NT2/D1 (cell line): ENCODE results near the gene CCNG2.

Source experiments
- SUZ12 ChIP-seq: IDR thresholded peaks from 2 replicates; pipeline ENCODE4 v1.6.1; 2011; ENCODE audit not compliant: insufficient read length, insufficient read depth; ENCODE audit errors: extremely low read depth
- YY1 ChIP-seq: IDR thresholded peaks from 2 replicates; pipeline ENCODE4 v1.6.1; 2011; ENCODE audit not compliant: insufficient read length, insufficient read depth
- ZNF274 ChIP-seq: IDR thresholded peaks from 2 replicates; pipeline ENCODE4 v1.6.1; 2011; ENCODE audit warnings: mild to moderate bottlenecking, low read depth, low read length

DNA sequence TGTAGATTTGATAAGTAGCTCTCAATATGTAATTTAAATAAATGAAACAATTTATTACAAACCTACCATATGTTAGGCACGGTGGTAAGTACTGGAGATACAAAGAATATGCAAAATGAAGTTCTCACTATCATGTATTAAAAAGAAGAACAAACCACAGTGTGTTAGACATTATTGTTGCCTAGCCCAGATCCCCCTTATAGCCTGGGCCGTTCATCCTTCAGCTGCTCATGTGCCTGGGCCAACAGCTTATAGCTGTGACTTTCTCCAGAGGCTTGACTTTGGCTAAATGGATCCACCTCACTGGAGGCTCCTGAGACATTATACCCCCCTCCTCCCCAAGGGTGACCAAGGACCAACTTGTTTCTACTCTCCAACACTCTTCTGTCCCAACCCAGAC is 29.8 kb upstream of the CCNG2 start:
- no peak for TF ChIP-seq ZNF274
- no peak for TF ChIP-seq SUZ12
- no peak for TF ChIP-seq YY1
